ENCODE results near the gene TRPV2. TPM values are rescaled to one million over a fixed set of nuclear protein-coding genes. Genes with fewer than 3 reads are reported as not detected.
"Not testable (repeated sequence)": the region's sequence is repeated elsewhere in the genome, so short reads cannot be mapped to it uniquely, and the experiment has no call there.

The TRPV2 gene
- total RNA-seq, 1 donor from 2014 or later, result 1.7 TPM

- H3K4me3 Mint-ChIP-seq, result peak overlapping the region; percentile 80
- H3K36me3 Mint-ChIP-seq, result peaks cover 39% of the 10 kb centered on the region
- H3K27ac Mint-ChIP-seq, result peak overlapping the region; percentile 6
- TF ChIP-seq, protein P1, sequence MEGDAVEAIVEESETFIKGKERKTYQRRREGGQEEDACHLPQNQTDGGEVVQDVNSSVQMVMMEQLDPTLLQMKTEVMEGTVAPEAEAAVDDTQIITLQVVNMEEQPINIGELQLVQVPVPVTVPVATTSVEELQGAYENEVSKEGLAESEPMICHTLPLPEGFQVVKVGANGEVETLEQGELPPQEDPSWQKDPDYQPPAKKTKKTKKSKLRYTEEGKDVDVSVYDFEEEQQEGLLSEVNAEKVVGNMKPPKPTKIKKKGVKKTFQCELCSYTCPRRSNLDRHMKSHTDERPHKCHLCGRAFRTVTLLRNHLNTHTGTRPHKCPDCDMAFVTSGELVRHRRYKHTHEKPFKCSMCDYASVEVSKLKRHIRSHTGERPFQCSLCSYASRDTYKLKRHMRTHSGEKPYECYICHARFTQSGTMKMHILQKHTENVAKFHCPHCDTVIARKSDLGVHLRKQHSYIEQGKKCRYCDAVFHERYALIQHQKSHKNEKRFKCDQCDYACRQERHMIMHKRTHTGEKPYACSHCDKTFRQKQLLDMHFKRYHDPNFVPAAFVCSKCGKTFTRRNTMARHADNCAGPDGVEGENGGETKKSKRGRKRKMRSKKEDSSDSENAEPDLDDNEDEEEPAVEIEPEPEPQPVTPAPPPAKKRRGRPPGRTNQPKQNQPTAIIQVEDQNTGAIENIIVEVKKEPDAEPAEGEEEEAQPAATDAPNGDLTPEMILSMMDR (conservative IDR thresholded peaks at IDR 0.05), result no peak
- peaks cover 38% of the 10 kb centered on the region for H3K4me1 Mint-ChIP-seq (ENCODE audit: unreplicated experiment)
- peaks cover 4% of the 10 kb centered on the region for H3K27me3 Mint-ChIP-seq
- H3K9me3 Mint-ChIP-seq, result no peaks in the 10 kb centered on the region
- no peak for DNase-seq (ENCODE audit: extremely low spot score, unreplicated experiment)
Observed at GRCh38 chr17:16383772-16384287, 31.5 kb upstream of the TRPV2 start.

- TF ChIP-seq, protein P1 (conservative IDR thresholded peaks at IDR 0.05), result no peak
- no peak for DNase-seq (ENCODE audit: extremely low spot score, unreplicated experiment)
- Mint-ChIP-seq H3K27ac (peak overlapping the region; percentile 6), H3K36me3 (peaks cover 39% of the 10 kb centered on the region), H3K4me3 (peak overlapping the region; percentile 80), H3K4me1 (ENCODE audit: unreplicated experiment) (peaks cover 38% of the 10 kb centered on the region), H3K9me3 (no peaks in the 10 kb centered on the region), H3K27me3 (peaks cover 4% of the 10 kb centered on the region)
Observed at GRCh38 chr17:16384557-16384956, 30.8 kb upstream of the TRPV2 start.

DNA sequence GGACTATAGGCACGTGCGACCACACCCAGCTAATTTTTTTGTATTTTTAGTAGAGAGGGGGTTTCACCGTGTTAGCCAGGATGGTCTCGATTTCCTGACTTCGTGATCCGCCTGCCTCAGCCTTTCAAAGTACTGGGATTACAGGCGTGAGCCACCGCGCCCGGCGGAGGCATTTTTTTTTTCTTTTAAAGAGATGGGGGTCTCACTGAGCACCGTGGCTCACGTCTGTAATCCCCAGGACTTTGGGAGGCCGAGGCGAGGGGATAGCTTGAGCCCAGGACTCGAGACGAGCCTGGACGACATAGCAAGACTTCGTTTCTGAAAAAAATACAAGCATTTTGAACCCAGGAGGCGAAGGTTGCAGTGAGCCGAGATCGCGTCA is 29.3 kb upstream of the TRPV2 start:
- H3K27me3 Mint-ChIP-seq; H3K9me3 Mint-ChIP-seq; DNase-seq (ENCODE audit: extremely low spot score, unreplicated experiment): not testable (repeated sequence)
- Mint-ChIP-seq H3K36me3 (peaks cover 32% of the 10 kb centered on the region), H3K4me1 (ENCODE audit: unreplicated experiment) (peaks cover 32% of the 10 kb centered on the region), H3K4me3 (peak overlapping the region; percentile 95), H3K27ac (peak overlapping the region; percentile 89)

DNA sequence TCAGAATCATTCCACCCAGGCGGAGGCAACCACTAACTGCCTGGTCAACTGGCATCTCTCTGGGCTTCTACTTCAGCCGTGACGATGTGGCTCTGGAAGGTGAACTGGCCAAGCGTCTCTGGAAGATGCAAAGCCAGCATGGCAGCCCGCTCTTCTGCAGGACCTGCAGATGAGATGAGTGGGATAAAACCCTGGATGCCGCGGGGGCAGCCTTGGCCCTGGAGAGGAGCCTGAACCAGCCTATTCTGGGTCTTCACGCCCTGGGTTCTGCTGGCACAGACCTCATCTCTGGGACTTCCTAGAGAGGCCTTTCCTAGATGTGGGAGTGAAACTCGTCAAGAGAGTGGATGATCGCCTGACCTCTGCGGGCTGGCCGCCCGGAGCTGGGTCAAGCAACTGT is 23.9 kb upstream of the TRPV2 start:
- DNase-seq (ENCODE audit: extremely low spot score, unreplicated experiment), result no peak
- TF ChIP-seq, protein P1 (conservative IDR thresholded peaks at IDR 0.05), result no peak
- Mint-ChIP-seq H3K4me3 (no peak overlapping the region), H3K27me3 (no peaks in the 10 kb centered on the region), H3K27ac (no peak overlapping the region), H3K4me1 (ENCODE audit: unreplicated experiment) (peaks cover 8% of the 10 kb centered on the region), H3K9me3 (no peaks in the 10 kb centered on the region), H3K36me3 (no peaks in the 10 kb centered on the region)

DNA sequence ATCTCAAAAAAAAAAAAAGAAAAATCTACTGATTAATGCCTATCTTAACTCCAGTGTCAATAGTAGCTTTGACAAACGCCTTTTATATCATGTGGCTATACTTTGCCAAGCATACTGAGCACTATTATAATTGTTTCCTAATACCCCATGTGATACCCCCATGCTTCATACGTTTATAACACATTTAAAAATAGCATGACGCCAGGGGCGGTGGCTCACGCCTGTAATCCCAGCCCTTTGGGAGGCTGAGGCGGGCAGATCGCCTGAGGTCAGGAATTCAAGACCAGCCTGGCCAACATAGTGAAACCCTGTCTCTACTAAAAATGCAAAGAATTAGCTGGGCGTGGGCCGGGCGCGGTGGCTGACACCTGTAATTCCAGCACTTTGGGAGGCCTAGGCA is 22.9 kb upstream of the TRPV2 start:
- not testable (repeated sequence) for H3K4me3 Mint-ChIP-seq; H3K4me1 Mint-ChIP-seq (ENCODE audit: unreplicated experiment); DNase-seq (ENCODE audit: extremely low spot score, unreplicated experiment); H3K36me3 Mint-ChIP-seq; H3K27me3 Mint-ChIP-seq; H3K27ac Mint-ChIP-seq; H3K9me3 Mint-ChIP-seq

DNA sequence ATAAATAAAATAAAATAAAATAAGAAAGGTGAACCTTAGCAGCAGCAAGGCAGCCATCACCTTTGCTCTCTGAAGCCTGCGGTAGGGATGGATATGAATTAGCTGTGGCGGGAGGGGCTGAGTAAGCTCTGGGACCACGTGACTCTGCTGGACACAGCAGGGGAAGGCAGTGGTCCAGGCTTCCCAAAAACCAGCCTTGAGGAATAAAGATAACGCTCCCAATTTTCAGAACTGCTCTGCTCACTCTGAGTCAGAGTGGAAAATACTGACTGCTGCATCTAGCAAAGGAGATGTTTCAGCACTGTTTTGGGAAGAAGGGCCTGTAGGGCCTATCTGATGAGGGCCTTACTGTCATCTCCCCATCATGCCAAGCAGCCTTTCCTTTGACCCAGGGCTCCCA is 19.5 kb upstream of the TRPV2 start:
- H3K4me1 Mint-ChIP-seq (ENCODE audit: unreplicated experiment), result peaks cover 16% of the 10 kb centered on the region
- H3K4me3 Mint-ChIP-seq; H3K36me3 Mint-ChIP-seq; H3K27me3 Mint-ChIP-seq; H3K27ac Mint-ChIP-seq; DNase-seq (ENCODE audit: extremely low spot score, unreplicated experiment); H3K9me3 Mint-ChIP-seq: not testable (repeated sequence)

GRCh38 chr17:16396693-16397092 is 18.7 kb upstream of the TRPV2 start:
- DNase-seq (ENCODE audit: extremely low spot score, unreplicated experiment); H3K27ac Mint-ChIP-seq; H3K9me3 Mint-ChIP-seq; H3K36me3 Mint-ChIP-seq; H3K27me3 Mint-ChIP-seq; H3K4me3 Mint-ChIP-seq: not testable (repeated sequence)
- H3K4me1 Mint-ChIP-seq (ENCODE audit: unreplicated experiment), result peaks cover 16% of the 10 kb centered on the region

All from type B pancreatic cell (in vitro differentiated cells).